UCSD-AML1 (cell line): ENCODE results near the gene ZNF207.
"Not testable (repeated sequence)": the region's sequence is repeated elsewhere in the genome, so short reads cannot be mapped to it uniquely, and the experiment has no call there.

Experiments used
- DNase-seq: peaks from one replicate; lab custom pipeline; 2025; ENCODE audit not compliant: unreplicated experiment; lab: John Stamatoyannopoulos, UW

ZNF207 gene

GRCh38 chr17:32385971-32386370 lies 36.0 kb downstream of the ZNF207 start:
- DNase-seq = no peak

GRCh38 chr17:32386844-32387243 lies 36.9 kb downstream of the ZNF207 start:
- no peak for DNase-seq

GRCh38 chr17:32388128-32388527 lies 38.2 kb downstream of the ZNF207 start:
- DNase-seq = not testable (repeated sequence)

- no peak for DNase-seq
These were observed 38.9 kb downstream of the ZNF207 start for GRCh38 chr17:32388613-32389459.

- no peak for DNase-seq
These were observed 43.9 kb downstream of the ZNF207 start for GRCh38 chr17:32393904-32394303.

- DNase-seq = no peak
These were observed 46.4 kb downstream of the ZNF207 start for GRCh38 chr17:32396343-32396742.

- DNase-seq = no peak
These were observed 49.0 kb downstream of the ZNF207 start for GRCh38 chr17:32398946-32399345.

- DNase-seq = not testable (repeated sequence)
These were observed 60.1 kb downstream of the ZNF207 start for GRCh38 chr17:32410085-32410484.

- DNase-seq = no peak
These were observed 76.9 kb downstream of the ZNF207 start for GRCh38 chr17:32426894-32427293.

GRCh38 chr17:32429598-32429997 lies 79.6 kb downstream of the ZNF207 start:
- no peak for DNase-seq
